RWPE2 (cell line): Measurements from ENCODE around the gene CHD6.

Source experiments
- ATAC-seq: fragments of 200-7000 bp; cut with Tn5 transposase; 3 replicates; pipeline ENCODE4 v1.9.1; 2021; ENCODE audit warnings: low read depth
- DNase-seq: peaks from one replicate; pipeline ENCODE4 v3.0.0-alpha.2; 2020; ENCODE audit warnings: low spot score
- H3K27ac ChIP-seq: fragments of 450-650 bp; 2 replicates; pipeline ENCODE4 v1.5.1; 2017; ENCODE audit warnings: mild to moderate bottlenecking; ENCODE audit not compliant: poor library complexity, severe bottlenecking
- H3K27me3 ChIP-seq: fragments of 250-450 bp; sonication (Bioruptor Pico); 2 replicates; pipeline ENCODE4 v1.5.1; 2021; ENCODE audit warnings: mild to moderate bottlenecking, moderate library complexity; ENCODE audit not compliant: insufficient read depth, poor library complexity, severe bottlenecking
- H3K36me3 ChIP-seq: fragments of 250-450 bp; sonication (Bioruptor Pico); 2 replicates; pipeline ENCODE4 v1.5.1; 2020; ENCODE audit warnings: low read depth, mild to moderate bottlenecking, moderate library complexity
- H3K4me1 ChIP-seq: fragments of 250-450 bp; sonication (Bioruptor Pico); 2 replicates; pipeline ENCODE4 v1.5.1; 2021; ENCODE audit warnings: mild to moderate bottlenecking, moderate library complexity; ENCODE audit not compliant: insufficient read depth, poor library complexity, severe bottlenecking
- H3K4me3 ChIP-seq: fragments of 250-450 bp; sonication (Bioruptor Pico); 2 replicates; pipeline ENCODE4 v1.5.1; 2021; ENCODE audit warnings: mild to moderate bottlenecking, moderate library complexity; ENCODE audit not compliant: severe bottlenecking
- H3K9me3 ChIP-seq: fragments of 250-450 bp; sonication (Bioruptor Pico); 2 replicates; pipeline ENCODE4 v1.5.1; 2021; ENCODE audit warnings: mild to moderate bottlenecking, moderate library complexity; ENCODE audit not compliant: severe bottlenecking
- CTCF ChIP-seq: fragments of 450-650 bp; IDR thresholded peaks from one replicate; pipeline ENCODE4 v1.5.1; 2017; ENCODE audit warnings: mild to moderate bottlenecking, moderate library complexity; ENCODE audit not compliant: poor library complexity, severe bottlenecking

The CHD6 gene

GRCh38 chr20:41600926-41601631, 17.1 kb downstream of the CHD6 start:
- Histone ChIP-seq H3K4me1 (no peaks in the 10 kb centered on the region), H3K9me3 (peaks cover 41% of the 10 kb centered on the region), H3K4me3 (no peak overlapping the region), H3K27ac (no peak overlapping the region), H3K27me3 (no peaks in the 10 kb centered on the region), H3K36me3 (no peaks in the 10 kb centered on the region)
- DNase-seq (no peak), ATAC-seq (no peak)
- no peak for TF ChIP-seq CTCF

GRCh38 chr20:41599699-41600104, 18.5 kb downstream of the CHD6 start:
- peaks cover 45% of the 10 kb centered on the region for H3K9me3 ChIP-seq

GRCh38 chr20:41598719-41599118, 19.5 kb downstream of the CHD6 start:
- Histone ChIP-seq H3K27me3 (no peaks in the 10 kb centered on the region), H3K27ac (no peak overlapping the region), H3K4me1 (no peaks in the 10 kb centered on the region), H3K4me3 (no peak overlapping the region), H3K36me3 (no peaks in the 10 kb centered on the region), H3K9me3 (peaks cover 45% of the 10 kb centered on the region)
- ATAC-seq (no peak), DNase-seq (no peak)
- no peak for TF ChIP-seq CTCF

More at GRCh38 chr20:41599699-41600104, 18.5 kb downstream of the CHD6 start:
- Histone ChIP-seq H3K4me1 (no peaks in the 10 kb centered on the region), H3K27me3 (no peaks in the 10 kb centered on the region), H3K27ac (no peak overlapping the region), H3K36me3 (no peaks in the 10 kb centered on the region), H3K4me3 (no peak overlapping the region)
- DNase-seq (no peak), ATAC-seq (no peak)
- TF ChIP-seq CTCF = no peak

- Histone ChIP-seq H3K27me3 (no peaks in the 10 kb centered on the region), H3K4me1 (no peaks in the 10 kb centered on the region), H3K27ac (no peak overlapping the region), H3K4me3 (no peak overlapping the region), H3K9me3 (peaks cover 22% of the 10 kb centered on the region), H3K36me3 (no peaks in the 10 kb centered on the region)
- no peak for TF ChIP-seq CTCF
- ATAC-seq (no peak), DNase-seq (no peak)
Observed at GRCh38 chr20:41594514-41595322, 23.5 kb downstream of the CHD6 start.
